SKM-1 treated with dmso at 0.1 percent for 144 hours (cell line): Measurements from ENCODE around the gene TSPAN13.

Experiments used
- DNase-seq: peaks from one replicate; lab custom pipeline; 2025; ENCODE audit not compliant: unreplicated experiment; lab: John Stamatoyannopoulos, UW

The TSPAN13 gene

GRCh38 chr7:16811551-16811950, 58.0 kb downstream of the TSPAN13 start:
- no peak for DNase-seq

GRCh38 chr7:16812542-16813231, 59.1 kb downstream of the TSPAN13 start:
- no peak for DNase-seq

GRCh38 chr7:16813232-16813616, 59.7 kb downstream of the TSPAN13 start:
- peak; percentile 66 for DNase-seq

- DNase-seq: no peak
These were observed 61.4 kb downstream of the TSPAN13 start for GRCh38 chr7:16815001-16815400.

GRCh38 chr7:16816824-16817223, 63.3 kb downstream of the TSPAN13 start:
- peak; percentile 84 for DNase-seq

GRCh38 chr7:16817536-16817935, 64.0 kb downstream of the TSPAN13 start:
- no peak for DNase-seq

GRCh38 chr7:16818732-16819131, 65.2 kb downstream of the TSPAN13 start:
- DNase-seq: no peak

- no peak for DNase-seq
These were observed 68.5 kb downstream of the TSPAN13 start for GRCh38 chr7:16822029-16822428.

- DNase-seq: no peak
These were observed 72.5 kb downstream of the TSPAN13 start for GRCh38 chr7:16826060-16826459.

GRCh38 chr7:16833373-16833772, 79.8 kb downstream of the TSPAN13 start:
- no peak for DNase-seq
